GOT3 (cell line): Measurements from ENCODE around the gene EDN2.

Source experiments
- DNase-seq: peaks from one replicate; lab custom pipeline; 2025; ENCODE audit warnings: mixed read lengths; lab: John Stamatoyannopoulos, UW

Gene EDN2

GRCh38 chr1:41498804-41499203, 14.3 kb upstream of the EDN2 start:
- DNase-seq = no peak

GRCh38 chr1:41498391-41498790, 13.9 kb upstream of the EDN2 start:
- DNase-seq = no peak

GRCh38 chr1:41497461-41498030, 13.1 kb upstream of the EDN2 start:
- DNase-seq = no peak

GRCh38 chr1:41497056-41497440, 12.6 kb upstream of the EDN2 start:
- no peak for DNase-seq

- peak; percentile 36 for DNase-seq
Observed at GRCh38 chr1:41496080-41497055, 11.9 kb upstream of the EDN2 start.

GRCh38 chr1:41495210-41495948, 10.9 kb upstream of the EDN2 start:
- DNase-seq = no peak

- DNase-seq = no peak
Observed at GRCh38 chr1:41494351-41495209, 10.1 kb upstream of the EDN2 start.

GRCh38 chr1:41493626-41494350, 9.3 kb upstream of the EDN2 start:
- DNase-seq = no peak

- DNase-seq = peak; percentile 36
Observed at GRCh38 chr1:41493117-41493536, 8.6 kb upstream of the EDN2 start.

- DNase-seq = no peak
Observed at GRCh38 chr1:41492341-41492848, 7.9 kb upstream of the EDN2 start.

- DNase-seq = no peak
Observed at GRCh38 chr1:41490911-41491310, 6.4 kb upstream of the EDN2 start.

- DNase-seq = no peak
Observed at GRCh38 chr1:41489561-41489960, 5.1 kb upstream of the EDN2 start.

GRCh38 chr1:41488040-41488951, 3.8 kb upstream of the EDN2 start:
- DNase-seq = no peak

- DNase-seq = no peak
Observed at GRCh38 chr1:41487126-41488039, 2.9 kb upstream of the EDN2 start.

GRCh38 chr1:41486371-41487125, 2.1 kb upstream of the EDN2 start:
- no peak for DNase-seq

GRCh38 chr1:41486053-41486370, 1.5 kb upstream of the EDN2 start:
- DNase-seq = no peak

- DNase-seq = no peak
Observed at GRCh38 chr1:41485605-41486004, 1.1 kb upstream of the EDN2 start.

- no peak for DNase-seq
Observed at GRCh38 chr1:41483960-41484401, 502 bp downstream of the EDN2 start.
